Fibroblast of skin of left quadriceps (primary cell): ENCODE data around the gene KCTD3.

ENCODE experiments used
- DNase-seq, 2 experiments: peaks; one replicate each; pipeline ENCODE4 v3.0.0-alpha.2; 2013; ENCODE audit warnings: low read depth in 2 of 2

Gene KCTD3

GRCh38 chr1:215652371-215652770 is 85.3 kb downstream of the KCTD3 start:
- no peak for DNase-seq

- DNase-seq: no peak
Observed at GRCh38 chr1:215657047-215657446, 89.9 kb downstream of the KCTD3 start.

GRCh38 chr1:215660259-215660658 is 93.2 kb downstream of the KCTD3 start:
- DNase-seq: no peak

GRCh38 chr1:215661033-215661432 is 93.9 kb downstream of the KCTD3 start:
- no peak for DNase-seq

- no peak for DNase-seq
Observed at GRCh38 chr1:215665215-215665614, 98.1 kb downstream of the KCTD3 start.

- DNase-seq: no peak
Observed at GRCh38 chr1:215667761-215668160, 100.7 kb downstream of the KCTD3 start.

GRCh38 chr1:215669806-215670491 is 102.8 kb downstream of the KCTD3 start:
- DNase-seq: no peak
